Activated gamma-delta T cell treated with Interleukin-2 at 50 U/mL for 16 hours (primary cell): ENCODE results near the gene ATP5PO.

ENCODE experiments used
- DNase-seq: peaks from one replicate; pipeline ENCODE4 v3.0.0-alpha.2; 2020

The ATP5PO gene, protein sequence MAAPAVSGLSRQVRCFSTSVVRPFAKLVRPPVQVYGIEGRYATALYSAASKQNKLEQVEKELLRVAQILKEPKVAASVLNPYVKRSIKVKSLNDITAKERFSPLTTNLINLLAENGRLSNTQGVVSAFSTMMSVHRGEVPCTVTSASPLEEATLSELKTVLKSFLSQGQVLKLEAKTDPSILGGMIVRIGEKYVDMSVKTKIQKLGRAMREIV

DNA sequence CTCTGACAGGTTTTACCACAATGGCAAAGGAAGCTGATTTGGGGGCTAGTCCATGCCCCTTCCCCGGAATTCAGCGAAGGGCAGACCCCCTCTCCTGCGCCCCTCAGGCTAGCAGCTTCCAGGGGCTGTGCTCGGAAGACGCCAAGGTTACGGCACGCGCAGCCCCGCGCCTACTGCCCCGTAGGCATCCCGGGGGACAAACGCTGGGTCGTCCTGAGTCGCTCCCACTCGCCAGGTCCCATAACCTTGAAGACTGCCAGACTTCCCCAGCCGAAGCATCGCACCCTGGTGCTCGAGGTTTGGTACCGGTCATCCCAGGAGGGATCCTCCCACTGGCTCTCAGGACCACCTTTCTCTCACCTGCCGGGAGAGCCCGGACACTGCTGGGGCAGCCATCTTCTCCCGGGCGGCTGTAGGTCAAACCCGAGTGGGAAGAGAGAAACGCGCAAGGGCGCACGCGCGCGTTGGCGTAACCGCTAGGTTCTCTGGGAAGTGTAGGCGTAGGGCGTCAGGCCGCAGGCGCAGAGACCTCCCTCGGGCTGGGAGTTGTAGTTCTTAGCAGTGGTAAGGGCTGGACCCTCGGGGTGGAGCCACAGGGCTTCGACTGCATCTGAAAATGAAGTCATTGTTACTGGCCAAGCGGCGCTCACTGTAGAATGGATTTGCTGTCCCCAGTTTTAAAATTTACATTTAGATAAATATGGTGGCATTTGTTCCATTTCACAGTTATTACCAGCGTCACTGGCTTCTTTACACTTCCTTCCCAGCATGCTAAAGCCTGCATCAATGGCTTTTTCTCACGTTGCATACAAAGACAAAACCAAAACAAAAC lies at the start of gene ATP5PO:
ATP5PO (minus strand) TSS at position 437 of the 832 bp plus-strand sequence; CDS start at position 396, 41 bp downstream.
- peak; percentile 96 for DNase-seq

DNA sequence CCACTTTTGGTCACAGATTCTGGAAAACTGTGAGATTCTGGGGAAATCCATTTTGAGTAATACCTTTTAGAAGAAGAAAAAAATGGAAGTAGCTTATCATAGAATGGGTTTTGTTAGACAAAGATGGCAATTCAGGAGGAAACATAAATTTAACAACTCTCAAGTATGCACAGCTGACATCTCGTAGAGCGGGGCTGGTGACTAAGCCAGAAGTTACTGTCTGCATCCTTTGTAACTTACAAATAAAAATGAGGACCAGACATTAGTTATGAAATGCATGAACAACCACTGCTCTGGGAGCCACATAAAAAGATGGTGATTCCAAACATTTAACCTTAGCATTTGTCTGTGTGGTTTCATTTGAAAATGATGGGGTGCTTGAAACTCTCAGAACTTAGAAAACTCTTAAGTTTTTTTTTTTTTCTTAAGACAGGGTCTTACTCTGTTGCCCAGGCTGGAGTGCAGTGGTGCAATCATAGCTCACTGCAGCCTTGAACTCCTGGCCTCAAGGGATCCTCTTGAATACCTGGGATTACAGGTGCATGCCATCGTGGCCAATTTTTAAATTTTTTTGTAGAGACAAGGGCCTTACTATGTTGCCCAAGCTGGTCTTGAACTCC lies 49.2 kb upstream of the ATP5PO start:
- no peak for DNase-seq

DNA sequence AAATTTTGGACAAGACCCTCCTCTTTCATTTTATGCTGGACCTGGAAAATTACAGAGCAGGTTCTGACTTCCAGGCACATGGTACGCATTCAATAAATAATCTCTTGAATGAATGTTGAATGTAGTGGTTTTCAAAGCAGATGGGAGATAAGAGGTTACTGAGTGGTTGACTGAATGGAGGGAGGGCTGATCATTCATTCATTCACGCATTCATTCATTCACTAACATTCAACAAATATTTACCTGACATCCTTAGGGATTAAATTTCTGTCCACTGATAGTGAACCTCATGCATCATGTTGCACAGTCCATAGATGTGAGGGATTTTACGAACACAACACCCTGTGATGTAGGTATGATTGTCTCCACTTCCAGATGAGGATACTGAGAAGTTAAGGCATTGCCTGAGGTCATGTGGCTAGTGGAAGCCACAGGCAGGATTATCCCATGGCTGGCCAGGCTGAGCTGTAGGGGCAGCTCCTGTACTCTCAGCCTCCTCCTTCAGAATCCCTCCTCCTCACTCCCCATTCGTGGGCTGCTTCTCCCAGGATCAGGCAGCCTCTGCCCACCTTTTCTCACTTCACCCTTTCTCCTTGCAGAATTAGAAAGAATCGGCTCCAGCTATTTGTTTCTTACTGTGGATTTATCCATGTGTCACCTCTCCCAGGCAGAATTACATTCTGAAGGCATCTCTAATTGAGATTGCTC lies 48.4 kb upstream of the ATP5PO start:
- no peak for DNase-seq

DNA sequence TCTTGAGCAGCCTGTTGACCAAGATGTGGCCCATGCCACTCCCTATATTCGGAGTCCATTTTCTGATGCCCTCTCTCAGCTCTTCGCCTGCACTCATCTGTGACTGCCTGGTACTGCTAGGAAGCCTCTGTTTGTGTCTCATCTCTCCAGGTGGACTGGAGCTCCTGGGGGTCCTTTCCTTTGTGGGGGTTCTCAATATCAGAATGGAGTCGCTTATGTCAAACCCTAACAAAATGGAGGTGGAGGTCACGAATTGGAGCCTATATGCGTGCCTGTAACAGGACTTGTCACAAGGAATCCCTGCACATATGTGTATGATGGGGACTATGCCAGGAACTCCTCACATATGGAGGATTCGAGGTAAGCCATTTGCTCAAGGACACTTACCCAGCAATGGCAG lies 46.7 kb upstream of the ATP5PO start:
- DNase-seq, result no peak

DNA sequence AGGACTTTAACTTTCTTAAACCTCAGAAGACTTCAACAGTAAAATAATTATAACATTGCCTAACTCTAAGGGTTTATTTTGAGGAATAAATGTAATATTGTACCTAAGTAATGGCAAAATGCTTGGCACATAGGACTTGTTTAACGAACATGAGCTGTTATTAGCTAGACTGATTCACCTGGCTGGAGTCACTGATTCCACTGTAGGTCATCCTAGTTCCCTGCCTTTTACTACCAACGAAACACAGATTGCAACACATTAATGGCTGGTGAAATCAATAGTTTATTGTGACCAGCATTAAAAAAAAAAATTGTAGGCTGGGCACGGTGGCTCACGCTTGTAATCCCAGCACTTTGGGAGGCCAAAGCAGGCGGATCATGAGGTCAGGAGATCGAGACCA lies 45.5 kb upstream of the ATP5PO start:
- DNase-seq, result no peak

DNA sequence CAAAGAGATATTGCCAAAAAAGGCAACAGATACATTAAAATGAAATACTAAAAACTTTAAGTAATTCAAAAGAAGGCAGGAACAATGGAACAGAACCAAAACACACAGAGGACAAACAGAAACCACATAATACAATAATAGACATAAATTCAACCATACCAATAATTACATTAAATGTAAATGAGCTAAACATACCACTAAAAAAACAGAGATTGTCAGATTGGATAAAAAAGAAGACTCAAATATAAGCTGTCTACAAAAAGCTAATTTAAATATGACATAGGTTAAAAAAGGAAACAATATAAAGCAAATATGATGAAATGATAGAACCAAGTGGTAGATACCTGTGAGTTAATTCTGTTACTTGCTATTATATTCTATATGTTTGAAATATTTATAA lies 44.1 kb upstream of the ATP5PO start:
- no peak for DNase-seq

DNA sequence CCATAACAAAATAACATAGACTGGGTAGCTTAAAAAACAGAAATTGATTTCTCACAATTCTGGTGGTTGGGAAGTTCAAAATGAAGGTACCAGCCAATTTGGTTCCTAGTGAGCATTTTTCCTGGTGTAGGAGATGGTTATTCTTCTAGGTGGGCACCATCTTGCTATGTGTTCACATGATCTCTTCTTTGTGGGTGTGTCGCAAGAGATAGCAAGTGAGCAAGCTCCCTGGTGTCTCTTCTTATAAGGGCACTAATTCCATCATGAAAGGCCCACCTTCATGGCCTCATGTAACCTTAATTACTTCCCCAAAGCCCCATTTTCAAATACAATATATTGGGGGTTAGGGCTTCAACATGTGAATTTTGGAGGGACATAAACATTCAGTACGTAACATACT lies 38.8 kb upstream of the ATP5PO start:
- DNase-seq, result no peak

DNA sequence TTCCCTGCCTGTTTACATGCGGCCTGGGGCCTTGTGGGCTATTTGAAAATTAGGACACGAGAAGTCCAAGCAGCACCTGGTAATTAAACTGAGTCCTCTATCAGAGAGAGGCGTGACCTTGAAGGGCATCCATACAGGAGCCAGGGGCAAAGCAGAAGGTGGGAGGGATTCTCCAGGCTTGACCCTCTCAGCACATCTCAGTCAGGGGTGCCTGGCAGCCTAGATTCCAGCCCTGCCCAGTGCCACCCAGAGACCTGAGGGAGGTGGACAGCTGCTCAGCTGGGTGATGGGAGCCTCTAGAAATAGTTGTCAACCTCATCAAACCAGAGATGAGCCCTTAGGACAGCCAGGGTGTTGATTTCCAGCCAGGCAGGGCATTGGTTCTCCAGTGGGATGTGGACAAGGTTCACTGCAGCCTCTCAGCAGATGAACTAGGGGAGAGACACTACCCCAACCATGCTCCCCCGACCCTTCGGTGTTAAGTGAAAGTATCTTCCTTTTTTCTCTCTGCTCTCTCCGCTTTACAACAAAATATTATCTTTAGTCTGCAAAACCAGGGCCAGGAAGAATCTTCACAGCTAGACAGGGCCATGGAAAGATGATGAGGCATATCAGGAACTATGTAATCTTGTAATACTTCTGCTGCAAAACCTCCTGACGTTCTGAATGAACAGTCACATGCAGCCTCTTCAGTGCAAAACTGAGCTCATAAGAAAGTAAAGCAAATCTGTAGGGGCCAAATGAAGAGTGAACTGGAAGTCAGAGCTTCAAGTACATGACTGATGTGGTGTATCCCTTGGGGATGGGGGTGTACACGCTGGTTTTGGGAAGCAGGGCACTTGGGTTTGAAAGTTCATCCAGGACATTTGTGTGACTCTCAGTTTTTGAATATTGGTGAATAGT lies 35.9 kb upstream of the ATP5PO start:
- no peak for DNase-seq

DNA sequence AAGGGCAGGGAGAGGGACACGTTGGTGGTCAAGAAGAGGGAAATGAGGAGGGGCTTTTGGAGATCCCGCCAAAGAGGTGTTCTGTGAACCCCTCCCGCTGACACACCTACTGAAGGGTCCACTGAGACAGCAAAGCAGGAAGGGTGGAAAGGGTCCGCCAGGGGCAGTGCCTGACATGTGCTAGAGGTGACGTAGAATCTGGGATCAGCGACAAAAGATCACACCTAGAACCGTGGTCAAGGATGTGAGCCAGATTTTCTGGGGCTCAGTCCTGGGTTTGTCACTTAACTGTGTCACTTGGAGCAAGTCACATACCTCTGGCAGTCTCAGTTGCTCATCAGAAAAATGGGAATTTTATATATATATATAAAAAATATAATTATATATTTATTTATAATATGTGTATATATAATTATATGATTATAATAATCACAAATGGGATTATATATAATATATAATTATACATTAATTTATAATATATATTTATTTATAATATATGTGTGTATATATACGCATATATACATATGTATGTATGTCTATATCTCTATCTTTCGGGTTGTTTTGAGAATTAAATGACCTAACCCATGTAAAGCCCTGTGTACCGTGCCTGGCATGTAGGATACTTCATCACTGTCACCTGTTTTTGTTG lies 35.0 kb upstream of the ATP5PO start:
- peak; percentile 26 for DNase-seq

DNA sequence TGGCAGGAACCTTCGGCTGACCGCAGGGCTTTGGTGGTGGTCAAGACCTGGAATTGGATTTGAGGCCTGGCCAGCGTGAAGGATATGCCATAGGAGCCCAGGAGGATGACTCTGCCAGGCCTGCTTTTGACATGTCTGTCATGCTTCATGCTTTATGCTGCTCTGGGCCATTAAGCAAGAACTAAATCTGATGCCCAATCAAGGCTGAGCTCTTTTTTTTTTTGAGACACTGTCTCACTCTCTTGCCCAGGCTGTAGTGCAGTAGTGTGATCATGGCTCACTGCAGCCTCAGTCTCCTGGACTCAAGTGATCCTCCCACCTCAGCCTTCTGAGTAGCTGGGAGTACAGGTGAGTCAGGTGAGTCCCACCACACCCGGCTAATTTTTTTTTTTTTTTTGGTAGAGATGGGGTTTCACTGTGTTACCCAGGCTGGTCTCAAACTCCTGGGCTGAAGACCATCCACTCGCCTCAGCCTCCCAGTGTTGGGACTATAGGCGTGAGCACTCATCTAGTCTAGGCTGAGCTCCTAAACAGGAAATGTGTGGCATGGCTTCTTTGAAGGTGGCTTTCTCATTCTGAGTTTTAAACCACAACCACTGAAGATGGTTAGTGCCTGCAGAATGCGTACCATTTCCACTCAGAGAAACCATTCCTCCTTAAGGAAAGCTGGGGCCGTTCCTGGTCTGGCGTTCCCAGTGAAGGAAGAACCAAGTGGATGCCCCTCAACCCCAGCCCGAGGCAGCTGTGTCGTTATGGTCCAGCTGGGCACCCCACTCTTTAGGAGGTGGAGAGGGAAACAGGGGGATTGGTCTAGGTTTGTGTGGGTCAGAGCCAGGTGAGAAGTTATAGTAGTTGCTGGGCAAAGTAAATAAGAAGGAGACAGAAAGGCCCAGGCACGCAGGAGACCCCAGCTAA lies 34.2 kb upstream of the ATP5PO start:
- peak; percentile 58 for DNase-seq

DNA sequence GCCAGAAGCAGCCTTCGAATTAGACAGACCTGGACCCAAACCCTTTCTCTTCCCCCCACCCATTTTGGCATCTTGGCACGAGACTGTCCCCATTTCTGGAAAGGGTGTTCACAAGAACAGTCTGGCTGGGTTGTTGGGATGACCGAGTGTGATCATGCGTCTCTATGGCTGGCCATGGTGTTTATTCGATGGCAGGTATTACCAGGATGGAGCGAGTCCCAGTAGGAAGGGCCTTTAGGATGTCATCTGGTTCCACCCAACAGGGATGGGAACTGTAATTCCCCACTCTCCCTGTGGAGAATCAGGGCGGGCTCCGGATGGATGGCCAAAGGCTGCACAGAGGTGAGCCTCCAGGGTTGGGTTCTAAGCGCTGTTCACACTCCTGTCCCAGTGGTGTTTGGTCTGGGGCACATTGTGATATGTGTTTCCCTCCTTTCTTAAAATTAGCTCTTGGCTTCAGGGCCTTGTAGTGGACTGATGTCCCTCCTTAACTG lies 33.4 kb upstream of the ATP5PO start:
- no peak for DNase-seq

DNA sequence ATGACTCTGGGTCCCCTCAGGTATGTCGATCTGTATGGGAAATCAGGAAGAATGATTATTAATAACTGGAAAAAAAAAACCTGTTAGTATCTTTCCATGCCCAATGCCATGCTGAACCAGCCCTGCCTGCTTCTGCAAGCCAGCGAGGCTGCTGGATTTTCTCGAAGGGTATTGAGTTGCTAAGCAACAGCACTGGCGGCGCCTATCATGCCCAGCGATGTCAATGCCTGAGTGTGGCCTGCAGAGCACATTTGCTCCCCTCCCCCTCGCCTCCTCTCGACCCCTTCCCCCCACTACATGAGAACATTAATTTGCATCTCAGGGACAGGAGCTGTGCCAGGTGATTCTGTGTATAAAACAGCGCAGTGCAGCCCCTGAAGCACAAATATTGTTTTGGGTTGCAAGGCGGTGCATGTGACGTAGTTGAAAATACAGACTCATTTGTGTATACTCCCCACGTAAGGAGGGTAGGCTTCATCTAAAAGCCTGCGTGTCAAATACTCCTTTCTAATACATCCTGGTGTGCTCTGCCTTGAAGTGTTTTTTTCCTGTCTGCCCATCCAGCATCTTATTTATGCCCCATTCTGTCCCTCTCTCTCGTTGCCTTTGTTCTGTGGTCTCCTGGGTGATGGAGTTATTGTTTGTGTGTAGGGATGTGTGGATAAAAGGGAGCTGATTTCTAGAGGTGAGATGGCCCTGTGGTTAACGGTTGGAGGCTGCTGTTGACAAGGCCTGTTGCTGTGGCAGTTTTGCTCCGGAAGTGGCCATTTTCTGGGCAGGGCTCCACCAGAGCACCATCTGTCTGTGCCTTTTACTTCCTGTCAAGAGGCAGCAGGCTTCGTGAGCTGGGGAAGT lies 32.7 kb upstream of the ATP5PO start:
- DNase-seq, result peak; percentile 88

DNA sequence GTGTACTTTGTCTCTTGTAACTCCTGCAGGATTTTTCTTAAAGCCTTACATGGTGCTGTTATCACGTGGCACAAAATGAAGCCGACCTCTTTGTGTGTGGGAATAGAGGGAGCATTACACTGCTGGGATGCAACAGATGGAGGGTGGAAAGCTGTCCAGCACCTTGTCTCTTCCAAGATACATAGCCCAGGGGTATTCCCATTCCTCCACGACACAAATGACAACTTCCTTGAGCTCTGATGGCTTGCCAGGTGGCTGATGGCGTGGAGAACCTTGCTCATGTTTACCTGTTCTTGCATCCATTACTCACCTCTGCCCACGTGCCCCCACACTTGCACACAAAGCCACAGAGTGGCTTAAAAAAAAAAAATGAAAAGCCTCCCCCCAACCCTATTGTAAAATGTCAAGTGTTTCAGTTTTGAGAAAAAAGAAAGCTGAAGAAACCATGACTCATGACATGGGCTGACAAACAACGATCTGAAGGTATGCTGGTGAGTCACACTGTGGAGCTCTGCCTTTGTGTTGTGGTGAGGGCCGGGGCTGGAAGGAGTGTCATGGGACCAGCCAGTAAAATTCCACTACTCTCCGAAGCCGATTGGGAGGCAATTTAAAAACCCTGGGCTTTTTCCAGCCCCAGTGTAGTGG lies 32.0 kb upstream of the ATP5PO start:
- DNase-seq, result peak; percentile 85

DNA sequence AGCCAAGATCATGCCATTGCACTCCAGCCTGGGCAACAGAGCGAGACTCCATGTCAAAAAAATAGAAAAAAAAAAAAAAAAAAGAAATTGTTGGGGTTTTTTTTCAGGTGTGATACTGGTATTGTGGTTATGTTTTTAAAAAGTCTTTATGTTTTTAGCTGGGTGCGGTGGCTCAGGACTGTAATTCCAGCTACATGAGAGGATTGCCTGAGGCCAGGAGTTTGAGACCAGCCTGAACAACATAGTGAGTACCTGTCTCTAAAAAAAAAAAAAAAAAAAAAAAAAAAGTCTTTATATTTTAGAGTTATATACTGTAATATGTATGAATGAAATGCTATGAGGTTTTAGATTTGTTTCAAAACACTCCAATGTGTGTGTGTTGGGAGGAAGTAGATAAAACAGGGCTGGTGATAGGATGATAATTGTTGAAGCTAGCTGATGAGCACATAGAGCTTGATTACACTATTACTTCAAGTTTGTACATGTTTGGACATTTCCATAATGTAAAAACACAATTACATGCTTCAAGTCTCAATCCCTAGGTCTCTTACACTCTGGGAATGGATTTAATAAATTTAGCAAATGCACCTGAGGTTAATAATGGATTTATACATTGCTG lies 30.2 kb upstream of the ATP5PO start:
- no peak for DNase-seq

DNA sequence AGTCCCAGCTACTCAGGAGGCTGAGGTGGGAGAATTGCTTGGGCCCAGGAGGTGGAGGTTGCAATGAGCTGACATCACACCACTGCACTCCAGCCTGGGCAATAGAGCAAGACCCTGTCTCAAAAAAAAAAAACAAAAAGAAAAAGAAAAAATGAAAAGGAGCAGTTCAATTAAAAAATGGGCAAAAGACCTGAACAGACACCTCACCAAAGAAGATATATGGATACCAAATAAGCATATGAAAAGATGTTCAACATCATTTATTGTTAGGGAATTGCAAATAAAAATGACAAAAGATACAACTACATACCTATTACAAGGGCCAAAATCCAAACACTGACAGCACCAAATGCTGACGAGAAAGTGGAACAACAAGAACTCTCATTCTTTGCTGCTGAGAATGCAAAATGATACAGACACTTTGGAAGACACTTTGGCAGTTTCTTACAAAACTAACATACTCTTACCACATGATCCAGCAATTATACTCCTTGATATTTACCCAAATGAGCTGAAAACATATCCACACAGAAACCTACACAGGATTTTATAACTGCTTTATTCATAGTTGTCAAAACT lies 28.7 kb upstream of the ATP5PO start:
- no peak for DNase-seq

DNA sequence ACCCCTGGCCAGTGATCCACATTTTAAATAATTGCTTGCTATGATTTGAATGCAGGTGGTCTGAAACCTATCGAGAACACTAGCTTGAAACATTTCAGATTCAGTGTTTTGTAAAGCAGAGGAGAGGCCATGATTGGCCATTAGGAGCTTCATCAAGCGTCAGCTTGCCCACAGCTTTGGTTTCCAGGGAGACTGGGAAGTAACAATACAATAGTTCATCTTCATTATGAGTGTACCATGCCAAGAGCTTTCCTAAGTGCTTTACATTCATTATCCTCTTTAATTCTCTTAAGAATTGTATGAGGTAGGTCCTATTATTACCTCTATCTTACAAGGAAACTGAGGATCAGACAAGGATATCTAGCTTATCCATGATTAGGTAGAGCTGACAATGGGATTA lies 27.7 kb upstream of the ATP5PO start:
- no peak for DNase-seq

DNA sequence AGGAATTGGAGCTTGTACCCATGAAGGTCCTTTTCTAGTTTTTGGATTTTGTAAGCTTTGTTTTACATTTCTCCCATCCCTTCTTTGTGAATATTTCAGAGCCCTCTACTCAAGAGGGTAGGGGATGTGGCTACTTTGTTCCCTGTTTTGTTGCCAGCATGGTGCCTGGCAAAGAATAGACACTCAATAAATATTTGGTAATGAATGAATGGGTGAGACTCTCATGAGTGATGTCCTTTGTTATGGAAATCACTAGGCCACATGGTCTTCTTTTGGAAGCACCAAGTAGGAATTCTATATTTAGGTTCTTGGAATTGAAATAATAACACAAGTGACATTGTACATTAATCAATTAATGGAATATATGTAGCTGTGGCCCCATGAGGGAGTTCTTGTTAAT lies 26.8 kb upstream of the ATP5PO start:
- DNase-seq, result no peak

DNA sequence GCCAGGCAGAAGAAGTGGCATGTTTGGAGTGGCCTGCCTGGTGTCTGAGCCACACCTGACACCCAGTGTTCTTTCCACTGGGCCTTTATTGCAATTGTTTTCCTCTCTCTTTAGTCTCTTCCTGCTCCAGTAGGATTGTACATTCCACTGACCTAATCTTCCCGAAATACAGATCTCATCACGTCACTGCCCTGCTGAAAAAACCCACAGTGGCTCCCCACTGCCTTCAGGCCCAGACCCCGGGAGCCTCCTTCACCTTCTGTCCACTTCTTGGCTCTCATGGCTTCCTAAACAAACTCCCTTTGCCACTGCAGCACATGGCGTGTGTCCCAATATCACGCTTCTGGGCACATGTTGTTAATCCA lies 25.3 kb upstream of the ATP5PO start:
- no peak for DNase-seq
